SH-SY5Y (cell line): ENCODE results near the gene DNAJB14.

Experiments
- GATA2 ChIP-seq: IDR thresholded peaks from 2 replicates; pipeline ENCODE4 v1.6.1; 2011; ENCODE audit warnings: mild to moderate bottlenecking, low read depth, low read length
- GATA3 ChIP-seq: IDR thresholded peaks from 2 replicates; pipeline ENCODE4 v1.6.1; 2011; ENCODE audit warnings: low read depth, mild to moderate bottlenecking, low read length, moderate library complexity

Gene DNAJB14

DNA sequence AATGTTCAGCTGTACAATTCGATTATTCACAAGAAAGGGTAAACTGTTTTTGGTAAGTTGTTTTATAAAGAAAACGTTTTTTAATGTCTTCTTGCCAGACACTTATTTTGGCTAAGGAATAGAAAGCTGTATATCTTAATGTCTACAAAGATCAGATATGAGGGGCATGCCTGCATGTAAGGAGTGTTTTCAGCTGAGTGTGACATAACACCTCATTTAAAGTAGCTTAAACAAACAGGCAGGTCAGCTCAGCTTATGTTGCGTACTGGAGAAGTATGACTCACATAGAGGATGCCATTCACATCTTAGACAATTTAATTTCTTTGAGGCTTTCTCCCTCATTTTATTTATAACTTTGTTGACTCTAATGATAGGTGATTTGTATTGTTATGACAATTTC is 82.6 kb downstream of the DNAJB14 start:
- TF ChIP-seq GATA2 (no peak), GATA3 (no peak)

DNA sequence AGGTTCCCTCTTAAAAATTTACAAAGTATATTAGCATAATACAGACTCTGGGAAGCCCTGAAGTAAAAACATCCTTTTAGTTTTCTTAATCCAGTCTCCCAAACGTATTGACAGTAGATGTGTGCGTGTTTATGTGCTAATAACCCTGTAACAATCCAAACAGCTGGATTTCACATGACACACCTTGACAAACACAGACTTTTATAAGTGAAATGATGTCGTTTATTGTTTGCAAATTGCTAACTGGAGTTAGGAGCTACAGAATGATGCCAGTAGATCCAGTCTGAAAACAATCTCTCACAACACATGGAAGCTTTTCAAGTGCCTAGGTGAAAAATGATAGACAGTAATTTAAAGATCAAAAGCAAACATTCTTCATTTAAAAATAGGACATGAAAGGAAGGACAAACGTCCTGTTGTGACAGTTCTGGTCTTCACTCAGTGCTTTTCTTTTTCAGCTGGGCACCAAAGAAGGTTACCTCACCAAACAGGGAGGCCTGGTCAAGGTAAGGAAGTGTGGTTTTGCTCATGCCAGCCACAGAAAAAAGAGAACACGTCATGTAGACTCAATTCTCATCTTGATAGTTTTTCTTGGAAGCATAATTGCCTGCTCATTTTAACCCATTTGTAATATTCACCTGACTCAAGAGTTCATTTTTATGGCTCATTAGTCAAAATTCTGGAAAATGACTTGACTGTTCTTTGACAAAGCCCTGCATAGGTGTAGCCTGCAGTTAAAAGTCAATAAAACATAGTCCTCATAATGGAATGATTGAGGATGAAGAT is 85.1 kb downstream of the DNAJB14 start:
- TF ChIP-seq GATA3, result no peak
- TF ChIP-seq GATA2, result no peak

DNA sequence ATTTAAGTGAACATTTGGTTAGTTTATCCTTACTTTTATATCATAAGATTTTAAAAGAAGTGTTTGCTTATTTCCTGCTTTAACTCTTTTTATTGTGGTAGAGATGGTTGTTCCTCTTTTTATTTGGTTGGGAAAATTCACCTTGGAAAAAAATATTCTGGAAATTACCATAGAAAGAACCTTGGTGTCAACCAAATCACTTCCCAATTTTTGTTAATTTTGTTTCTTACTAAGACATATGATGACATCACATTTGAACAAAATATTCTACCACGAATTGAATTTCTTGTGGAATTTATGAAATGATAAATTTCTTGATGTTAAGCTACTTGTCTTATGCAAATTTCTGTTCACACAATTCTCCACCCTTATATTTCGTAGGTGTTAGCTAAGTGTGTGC is 85.9 kb downstream of the DNAJB14 start:
- no peak for TF ChIP-seq GATA2
- no peak for TF ChIP-seq GATA3

DNA sequence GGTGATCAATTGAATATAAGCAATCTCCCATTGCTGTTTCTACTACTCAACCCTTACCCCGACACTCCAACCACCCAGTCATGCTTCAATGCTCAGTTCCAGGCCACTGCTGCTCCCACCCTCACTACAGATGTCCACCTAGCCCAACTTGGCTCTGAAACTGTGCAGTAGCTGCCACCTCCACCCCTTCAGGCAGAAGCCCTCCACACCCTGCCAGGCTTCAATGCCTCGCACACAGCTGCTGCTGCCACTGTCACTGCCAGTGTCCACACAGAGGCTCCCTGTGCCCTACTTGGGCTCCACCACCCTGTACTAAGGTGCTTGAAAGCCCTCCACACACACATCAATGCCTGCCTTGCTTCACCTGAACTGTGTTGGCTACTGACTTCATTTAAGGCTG is 86.8 kb downstream of the DNAJB14 start:
- TF ChIP-seq GATA3 (no peak), GATA2 (no peak)

DNA sequence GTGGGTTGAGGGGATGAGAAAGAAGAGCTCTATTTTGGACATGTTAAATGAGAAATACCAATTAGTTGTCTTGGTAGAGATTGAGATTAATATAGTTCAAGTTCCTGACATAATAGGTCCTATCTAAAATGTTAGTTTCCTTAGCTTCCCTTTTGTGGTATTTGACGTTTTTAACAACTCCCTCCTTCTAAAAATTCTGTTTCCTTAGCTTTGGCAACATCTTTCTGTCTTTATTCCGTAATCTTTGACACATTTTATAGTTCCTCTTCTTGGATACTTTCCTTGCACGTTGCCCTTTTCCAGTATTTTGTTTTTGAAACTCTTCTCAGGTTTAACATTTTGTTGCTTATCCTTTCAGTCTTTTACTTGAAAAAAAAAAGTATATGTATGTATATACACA is 89.1 kb downstream of the DNAJB14 start:
- TF ChIP-seq GATA3 (no peak), GATA2 (no peak)

DNA sequence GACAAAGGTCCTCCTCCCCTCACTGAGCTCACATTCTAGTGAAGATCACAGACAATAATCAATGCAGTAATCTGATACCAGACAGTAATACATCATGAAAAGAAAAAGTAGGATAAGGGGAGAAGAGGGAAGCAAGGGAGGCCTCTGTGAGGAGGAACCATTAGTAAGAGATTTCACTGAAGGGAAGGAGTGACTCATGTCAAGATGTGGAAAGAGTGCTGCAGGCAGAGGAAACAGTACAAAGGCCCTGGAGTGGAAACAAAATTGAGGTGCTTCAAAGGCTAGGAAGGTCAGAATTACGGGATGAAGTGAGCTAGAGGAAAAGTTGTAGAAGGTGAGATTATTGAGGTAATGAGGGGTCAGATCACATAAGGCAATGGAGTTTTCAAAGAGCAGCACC is 90.3 kb downstream of the DNAJB14 start:
- TF ChIP-seq GATA3, result no peak
- TF ChIP-seq GATA2, result no peak

DNA sequence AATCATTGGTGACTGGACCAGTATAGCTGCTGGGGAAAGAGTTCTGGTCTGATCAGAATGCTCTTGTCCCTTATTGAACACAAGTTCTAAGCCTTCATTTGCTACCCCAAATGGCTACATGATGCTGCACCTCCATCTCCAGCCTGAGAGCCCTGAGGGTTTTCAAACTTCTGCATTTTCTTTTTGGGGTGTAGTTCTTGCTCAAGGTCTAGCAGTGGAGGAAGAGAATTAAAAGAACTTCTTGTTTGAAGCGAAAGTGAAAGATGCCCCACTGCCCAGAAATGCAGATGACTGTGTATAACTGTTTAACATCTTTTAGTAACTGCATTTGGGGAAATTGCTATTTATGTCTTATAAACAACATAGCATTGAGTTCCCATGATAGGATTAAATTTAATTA is 90.7 kb downstream of the DNAJB14 start:
- TF ChIP-seq GATA3, result no peak
- TF ChIP-seq GATA2, result no peak

DNA sequence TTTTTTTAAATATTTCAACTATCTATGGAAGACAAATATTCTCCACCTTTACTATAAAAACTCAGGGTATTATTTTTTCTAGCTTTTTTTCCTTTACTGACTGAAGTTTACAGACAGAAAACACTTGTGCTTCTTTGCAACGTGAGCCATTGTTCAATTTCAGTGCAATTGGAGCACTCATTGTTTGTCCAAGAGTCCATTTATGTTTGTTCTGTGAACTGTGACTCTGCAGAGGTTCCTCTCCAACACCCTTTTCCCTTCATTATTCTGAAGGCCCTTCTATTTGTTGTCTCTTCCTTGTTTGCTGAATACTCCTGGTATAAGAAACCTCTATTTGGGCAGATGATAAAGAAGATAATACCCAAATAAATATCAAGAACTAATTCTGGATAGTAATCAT is 92.4 kb downstream of the DNAJB14 start:
- TF ChIP-seq GATA2 (no peak), GATA3 (no peak)

DNA sequence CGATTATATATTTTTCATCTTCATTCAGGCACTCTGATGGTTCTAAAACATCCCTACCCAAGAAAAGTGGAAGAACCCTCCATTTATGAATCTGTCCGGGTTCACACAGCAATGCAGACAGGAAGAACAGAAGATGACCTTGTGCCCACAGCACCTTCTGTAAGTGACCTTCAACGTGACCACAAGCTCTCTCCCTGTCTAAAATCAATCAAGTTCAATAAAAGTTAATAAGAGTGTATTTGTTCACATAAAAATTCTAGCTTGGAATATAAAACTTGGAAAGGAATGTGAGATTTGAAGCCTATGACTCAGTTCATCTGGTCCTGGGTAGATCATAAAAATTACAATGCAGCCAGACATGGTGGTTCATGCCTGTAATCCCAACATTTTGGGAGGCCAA is 93.2 kb downstream of the DNAJB14 start:
- TF ChIP-seq GATA2 (no peak), GATA3 (no peak)

DNA sequence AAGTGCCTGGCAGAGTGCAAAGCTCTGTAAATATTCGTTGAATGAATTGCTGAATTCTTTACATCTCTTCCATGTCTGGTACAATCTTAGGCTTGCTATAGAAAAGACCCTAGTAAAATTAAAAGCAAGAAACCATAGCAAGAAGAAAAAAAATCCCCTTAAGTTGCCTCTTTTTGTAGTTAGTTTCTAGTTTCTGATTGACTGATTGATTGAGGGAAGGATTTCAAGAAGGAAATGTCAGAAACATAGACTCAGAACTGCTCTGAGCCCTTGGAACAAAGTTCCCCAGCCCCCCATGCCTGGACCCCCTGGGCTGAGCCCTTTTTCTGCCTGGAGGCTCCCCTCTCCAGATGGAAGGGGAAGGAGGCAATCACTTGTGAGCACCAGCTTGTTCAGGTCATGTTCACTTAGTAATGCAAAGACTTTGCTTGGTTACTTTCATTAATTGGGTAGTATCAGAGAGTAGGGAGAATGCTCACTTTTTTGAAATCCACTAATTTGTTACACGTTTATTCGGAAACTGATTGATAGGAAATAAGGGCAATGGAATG is 94.1 kb downstream of the DNAJB14 start:
- TF ChIP-seq GATA2 (no peak), GATA3 (no peak)

DNA sequence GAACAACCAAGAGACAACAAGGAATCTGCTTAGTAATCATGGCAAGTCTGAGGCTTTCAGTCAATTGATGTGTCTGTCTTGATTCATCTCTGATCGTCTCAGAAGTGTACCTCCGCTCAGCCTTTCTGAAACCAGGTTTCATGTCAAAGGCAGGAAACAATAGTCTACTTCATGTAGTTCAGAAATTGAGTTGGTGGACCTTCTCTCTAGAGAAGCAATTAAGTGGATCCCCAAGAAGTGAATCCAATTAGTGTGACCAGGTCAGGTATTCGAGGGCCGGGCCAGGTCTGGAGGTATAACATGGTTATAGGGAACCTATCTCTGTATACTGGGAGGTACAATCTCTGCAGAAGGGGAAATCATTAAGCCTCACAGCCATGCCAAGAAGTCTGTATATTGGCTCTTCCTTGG is 97.8 kb downstream of the DNAJB14 start:
- TF ChIP-seq GATA2, result no peak
- TF ChIP-seq GATA3, result no peak

DNA sequence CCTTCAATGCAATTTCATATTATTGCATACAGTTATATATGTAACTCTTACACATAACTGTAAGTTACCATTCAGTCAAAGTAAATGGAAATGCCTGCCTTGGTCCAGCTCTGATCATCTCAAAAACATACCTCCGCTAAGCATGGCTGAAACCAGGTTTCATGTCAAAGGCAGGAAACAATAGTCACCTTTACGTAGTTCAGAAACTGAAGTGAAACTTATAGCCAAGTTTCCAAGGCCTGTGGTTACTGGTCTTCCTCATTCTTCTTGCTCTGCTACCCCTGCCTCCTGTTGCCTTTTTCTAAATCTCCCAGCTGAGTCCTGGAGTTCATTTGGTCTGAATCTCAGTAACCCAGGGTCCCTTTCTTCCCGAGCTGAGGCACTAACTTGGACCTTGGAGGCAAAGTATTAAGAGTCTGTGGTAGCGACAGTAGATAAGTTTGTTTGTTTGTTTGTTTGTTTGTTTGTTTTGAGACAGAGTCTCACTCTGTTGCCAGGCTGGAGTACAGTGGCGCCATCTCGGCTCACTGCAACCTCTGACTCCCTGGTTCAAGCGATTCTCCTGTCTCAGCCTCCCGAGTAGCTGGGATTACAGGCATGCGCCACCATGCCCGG is 98.9 kb downstream of the DNAJB14 start:
- no peak for TF ChIP-seq GATA2
- TF ChIP-seq GATA3, result no peak

DNA sequence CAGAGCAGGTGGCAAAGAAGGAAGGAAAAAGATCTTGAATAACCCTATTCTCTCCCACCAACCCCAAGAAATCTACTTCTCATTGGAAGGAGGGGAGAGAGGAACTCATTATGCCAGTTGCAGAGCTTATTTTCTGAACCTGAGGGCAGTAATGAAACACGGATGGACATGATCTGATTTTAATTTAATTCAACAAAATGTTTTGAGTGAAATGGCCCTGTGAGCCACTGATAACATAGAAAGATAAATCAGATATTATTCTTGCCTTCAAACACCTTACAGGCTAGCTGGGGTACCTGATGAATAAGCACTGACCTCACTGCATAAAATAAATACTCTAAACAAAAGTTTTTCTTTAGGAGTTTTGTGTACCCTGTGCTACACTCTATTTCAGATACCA is 99.5 kb downstream of the DNAJB14 start:
- TF ChIP-seq GATA3 (peak; percentile 72), GATA2 (peak; percentile 64; the same call in 1 of the 2 replicates)
